ENCODE measurements around the gene OXSR1.

DNA sequence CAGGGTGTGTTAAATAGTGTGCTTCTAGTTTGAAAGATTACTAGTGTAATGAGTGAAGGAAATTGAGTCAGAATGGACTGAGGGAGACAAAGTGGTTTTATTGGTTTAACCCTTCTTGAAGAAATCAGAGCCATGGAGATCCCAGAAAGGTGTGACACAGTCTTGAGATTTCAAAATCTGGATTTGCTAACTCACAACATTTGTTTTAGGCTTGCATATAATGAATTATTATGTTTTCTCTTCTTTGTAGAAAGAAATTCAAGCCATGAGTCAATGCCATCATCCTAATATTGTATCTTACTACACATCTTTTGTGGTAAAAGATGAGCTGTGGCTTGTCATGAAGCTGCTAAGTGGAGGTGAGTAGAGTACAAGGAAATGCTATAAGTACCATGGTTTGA lies 25.1 kb downstream of the OXSR1 start:
- TF ChIP-seq, protein P1, sequence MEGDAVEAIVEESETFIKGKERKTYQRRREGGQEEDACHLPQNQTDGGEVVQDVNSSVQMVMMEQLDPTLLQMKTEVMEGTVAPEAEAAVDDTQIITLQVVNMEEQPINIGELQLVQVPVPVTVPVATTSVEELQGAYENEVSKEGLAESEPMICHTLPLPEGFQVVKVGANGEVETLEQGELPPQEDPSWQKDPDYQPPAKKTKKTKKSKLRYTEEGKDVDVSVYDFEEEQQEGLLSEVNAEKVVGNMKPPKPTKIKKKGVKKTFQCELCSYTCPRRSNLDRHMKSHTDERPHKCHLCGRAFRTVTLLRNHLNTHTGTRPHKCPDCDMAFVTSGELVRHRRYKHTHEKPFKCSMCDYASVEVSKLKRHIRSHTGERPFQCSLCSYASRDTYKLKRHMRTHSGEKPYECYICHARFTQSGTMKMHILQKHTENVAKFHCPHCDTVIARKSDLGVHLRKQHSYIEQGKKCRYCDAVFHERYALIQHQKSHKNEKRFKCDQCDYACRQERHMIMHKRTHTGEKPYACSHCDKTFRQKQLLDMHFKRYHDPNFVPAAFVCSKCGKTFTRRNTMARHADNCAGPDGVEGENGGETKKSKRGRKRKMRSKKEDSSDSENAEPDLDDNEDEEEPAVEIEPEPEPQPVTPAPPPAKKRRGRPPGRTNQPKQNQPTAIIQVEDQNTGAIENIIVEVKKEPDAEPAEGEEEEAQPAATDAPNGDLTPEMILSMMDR (IDR thresholded peaks at IDR 0.05), result no peak
- TF ChIP-seq POLR2AphosphoS5 (IDR thresholded peaks at IDR 0.05), result no peak
